ENCODE measurements around the gene HIC1. TPM values are rescaled to one million over a fixed set of nuclear protein-coding genes. Genes with fewer than 3 reads are reported as not detected.

Gene HIC1
- total and polyA plus RNA-seq, 8 donors, result 17.4 to 37.5 (median 24.6) TPM

DNA sequence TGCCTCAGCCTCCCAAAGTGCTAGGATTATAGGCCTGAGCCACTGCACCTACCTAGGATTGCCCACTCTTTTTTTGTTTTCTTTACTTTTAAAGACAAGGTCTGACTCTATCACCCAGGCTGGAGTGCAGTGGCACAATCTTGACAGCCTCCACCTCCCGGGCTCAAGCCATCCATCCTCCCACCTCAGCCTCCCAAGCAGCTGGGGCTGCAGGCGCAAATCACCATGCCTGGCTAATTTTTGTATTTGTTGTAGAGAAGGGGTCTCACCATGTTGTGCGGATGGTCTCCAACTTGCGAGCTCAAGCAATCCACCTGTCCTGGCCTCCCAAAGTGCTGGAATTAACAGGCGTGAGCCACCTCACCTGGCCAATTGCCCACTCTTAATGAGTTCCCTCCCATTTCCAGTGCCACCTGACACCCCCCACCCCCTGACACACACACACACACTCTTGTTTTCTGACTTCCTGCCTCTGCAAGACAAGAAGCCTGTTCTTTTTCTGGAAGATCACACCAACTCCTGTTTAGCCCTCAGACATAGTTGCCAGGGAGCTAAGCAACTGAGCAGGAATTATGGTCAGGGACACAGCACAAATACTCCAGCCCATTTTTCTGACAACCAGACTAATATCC lies 10.5 kb upstream of the HIC1 start:
- peak overlapping the region in 1 of 2 donors; percentile 28 for H3K27ac ChIP-seq
- ATAC-seq, result no peak
- intact Hi-C loops (cut with DNase I), result no loop called here

DNA sequence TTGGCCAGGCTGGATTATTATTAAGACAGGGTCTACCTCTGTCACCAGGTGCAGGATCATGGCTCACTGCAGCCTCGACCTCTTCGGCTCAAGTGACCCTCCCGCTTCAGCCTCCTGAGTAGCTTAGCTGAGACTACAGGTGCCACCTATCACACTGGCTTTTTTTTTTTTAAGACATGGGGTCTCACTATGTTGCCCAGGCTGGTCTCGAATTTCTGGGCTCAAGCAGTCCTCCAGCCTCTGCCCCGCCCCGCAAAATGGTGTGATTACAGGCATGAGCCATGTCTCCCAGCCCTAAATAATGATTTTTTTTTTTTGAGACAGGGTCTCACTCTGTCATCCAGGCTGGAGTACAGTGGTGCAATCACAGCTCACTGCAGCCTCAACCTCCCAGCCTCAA lies 7.3 kb upstream of the HIC1 start:
- DNase-seq (peak in 1 of 4 donors; percentile 20), ATAC-seq (no peak)
- intact Hi-C loops (cut with DNase I), result no loop called here
- Histone ChIP-seq H3K36me3 (peaks cover 0 to 20% of the 10 kb centered on the region in 2 donors), H3K27ac (no peak overlapping the region), H3K4me3 (no peak overlapping the region), H3K9me3 (no peaks in the 10 kb centered on the region), H3K4me1 (peaks cover 14 to 50% of the 10 kb centered on the region in 2 donors), H3K27me3 (peaks cover 5 to 40% of the 10 kb centered on the region in 2 donors)
- TF ChIP-seq, protein P1, sequence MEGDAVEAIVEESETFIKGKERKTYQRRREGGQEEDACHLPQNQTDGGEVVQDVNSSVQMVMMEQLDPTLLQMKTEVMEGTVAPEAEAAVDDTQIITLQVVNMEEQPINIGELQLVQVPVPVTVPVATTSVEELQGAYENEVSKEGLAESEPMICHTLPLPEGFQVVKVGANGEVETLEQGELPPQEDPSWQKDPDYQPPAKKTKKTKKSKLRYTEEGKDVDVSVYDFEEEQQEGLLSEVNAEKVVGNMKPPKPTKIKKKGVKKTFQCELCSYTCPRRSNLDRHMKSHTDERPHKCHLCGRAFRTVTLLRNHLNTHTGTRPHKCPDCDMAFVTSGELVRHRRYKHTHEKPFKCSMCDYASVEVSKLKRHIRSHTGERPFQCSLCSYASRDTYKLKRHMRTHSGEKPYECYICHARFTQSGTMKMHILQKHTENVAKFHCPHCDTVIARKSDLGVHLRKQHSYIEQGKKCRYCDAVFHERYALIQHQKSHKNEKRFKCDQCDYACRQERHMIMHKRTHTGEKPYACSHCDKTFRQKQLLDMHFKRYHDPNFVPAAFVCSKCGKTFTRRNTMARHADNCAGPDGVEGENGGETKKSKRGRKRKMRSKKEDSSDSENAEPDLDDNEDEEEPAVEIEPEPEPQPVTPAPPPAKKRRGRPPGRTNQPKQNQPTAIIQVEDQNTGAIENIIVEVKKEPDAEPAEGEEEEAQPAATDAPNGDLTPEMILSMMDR (IDR thresholded peaks at IDR 0.05), result no peak

More for the DNA sequence above, 10.5 kb upstream of the HIC1 start:
- H3K27me3 ChIP-seq, result peaks cover 0 to 14% of the 10 kb centered on the region in 2 donors
- TF ChIP-seq, protein P1 (IDR thresholded peaks at IDR 0.05), result no peak
- peaks cover 0 to 25% of the 10 kb centered on the region in 2 donors for H3K36me3 ChIP-seq
- no peak for DNase-seq
- no peak overlapping the region for H3K4me3 ChIP-seq
- H3K4me1 ChIP-seq, result peaks cover 6 to 43% of the 10 kb centered on the region in 2 donors
- no peaks in the 10 kb centered on the region for H3K9me3 ChIP-seq

DNA sequence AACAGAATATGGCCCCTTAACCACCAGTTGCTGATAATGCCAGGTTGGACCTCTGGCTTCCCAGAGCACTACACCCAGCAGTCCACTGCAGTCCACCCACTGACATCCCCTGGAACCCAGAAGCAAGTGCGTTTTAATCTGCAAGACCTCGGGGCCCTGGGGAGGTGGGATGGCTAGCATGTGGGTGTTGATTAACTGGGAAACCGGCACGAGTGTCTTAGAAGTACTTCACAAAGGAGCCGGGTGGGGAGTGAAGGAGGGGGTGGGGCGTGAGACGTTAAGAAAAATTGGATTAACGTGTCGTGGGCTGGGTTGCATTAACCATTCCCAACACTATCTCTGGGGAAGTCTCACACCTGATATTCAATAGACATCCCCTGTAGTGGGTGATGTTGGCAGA lies 6.1 kb upstream of the HIC1 start:
- DNase-seq, result peak in 1 of 4 donors; percentile 18
- no peak for ATAC-seq
- Histone ChIP-seq H3K27me3 (peaks cover 5 to 49% of the 10 kb centered on the region in 2 donors), H3K4me1 (peaks cover 20 to 46% of the 10 kb centered on the region in 2 donors), H3K4me3 (peak overlapping the region in 1 of 2 donors; percentile 66), H3K27ac (no peak overlapping the region), H3K36me3 (peaks cover 0 to 8% of the 10 kb centered on the region in 2 donors), H3K9me3 (no peaks in the 10 kb centered on the region)
- intact Hi-C loops (cut with DNase I), result no loop called here
- TF ChIP-seq, protein P1 (IDR thresholded peaks at IDR 0.05), result no peak

DNA sequence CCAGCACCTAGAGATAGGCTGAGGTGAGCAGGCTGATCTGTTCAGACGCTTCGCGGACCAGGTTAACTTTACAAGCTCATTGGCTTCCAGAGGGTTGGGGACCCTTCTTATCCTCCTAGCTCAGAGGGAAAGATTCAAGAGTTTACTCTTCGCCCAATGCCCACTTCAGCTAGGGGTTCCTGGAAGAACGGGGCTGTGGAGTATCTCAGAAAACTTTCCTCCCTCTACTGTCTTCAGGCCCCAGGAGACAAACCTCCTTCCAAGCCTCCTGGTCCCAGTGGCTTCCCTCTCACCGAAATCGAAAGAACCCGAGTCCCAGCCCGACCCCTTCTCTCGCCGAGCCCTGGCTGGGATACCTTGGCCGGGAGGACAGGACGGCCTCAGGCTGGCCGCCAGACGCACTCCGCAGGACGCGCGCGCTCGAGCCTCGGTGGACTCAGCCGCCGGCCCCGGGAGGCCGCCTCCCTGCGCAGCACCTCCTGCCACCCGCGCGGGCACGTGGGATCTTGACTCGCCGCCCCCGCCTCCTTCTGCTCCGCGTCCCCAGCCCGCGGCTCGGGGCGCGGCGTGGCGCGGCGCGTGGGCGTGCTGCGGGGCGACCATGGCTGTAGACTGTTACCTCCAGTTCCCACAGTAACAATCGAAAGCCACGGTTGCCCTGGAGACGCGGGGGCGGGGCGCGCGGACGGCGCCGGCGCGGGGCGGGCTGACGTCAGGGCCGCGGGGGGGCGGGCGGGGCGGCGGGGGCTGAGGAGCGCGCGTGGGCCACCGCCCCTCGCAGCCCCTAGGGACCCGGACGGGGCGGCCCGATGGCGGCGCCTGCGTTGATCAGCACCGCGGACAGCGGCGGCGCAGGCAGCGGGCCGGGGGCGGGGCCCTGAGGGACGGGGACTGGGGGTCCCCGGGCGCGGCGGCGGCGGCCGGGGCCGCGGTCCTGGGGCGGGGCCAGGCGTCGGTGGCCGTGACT lies 5.3 kb upstream of the HIC1 start:
- peak; percentile 51 for ATAC-seq

More for the DNA sequence above, 5.3 kb upstream of the HIC1 start:
- peak overlapping the region; percentile 66 to 74 for H3K4me3 ChIP-seq
- TF ChIP-seq, protein P1 (IDR thresholded peaks at IDR 0.05), result no peak
- no peaks in the 10 kb centered on the region for H3K36me3 ChIP-seq
- H3K27me3 ChIP-seq, result peaks cover 5 to 57% of the 10 kb centered on the region in 2 donors
- intact Hi-C loops (cut with DNase I), result no loop called here
- no peaks in the 10 kb centered on the region for H3K9me3 ChIP-seq
- peak overlapping the region; percentile 13 to 73 for H3K27ac ChIP-seq
- peak; percentile 81 to 95 (median 88) for DNase-seq
- peaks cover 26 to 47% of the 10 kb centered on the region in 2 donors for H3K4me1 ChIP-seq
